Upper lobe of left lung (tissue), 6 donors: ENCODE data around the gene BEGAIN. TPM values are rescaled to one million over a fixed set of nuclear protein-coding genes. Genes with fewer than 3 reads are reported as not detected.
"Not testable (repeated sequence)": the region's sequence is repeated elsewhere in the genome, so short reads cannot be mapped to it uniquely, and the experiment has no call there.

ENCODE experiments used
- ATAC-seq, 2 donors: fragments of 200-7000 bp; cut with Tn5 transposase; one replicate each; pipeline ENCODE4 v1.9.1; 2022; ENCODE audit warnings: mild to moderate bottlenecking in 2 of 2, moderate library complexity in 2 of 2; ENCODE audit not compliant: low FRiP score in 2 of 2
- DNase-seq, 2 donors: peaks; one replicate each; pipeline ENCODE4 v3.0.0-alpha.2; 2019 to 2020
- H3K27ac ChIP-seq, 4 donors: fragments of 200-600 bp; sonication (generic); one replicate each; pipeline ENCODE4 v1.5.1; 2016 to 2019
- H3K27me3 ChIP-seq, 4 donors: fragments of 200-600 bp; sonication (generic); one replicate each; pipeline ENCODE4 v1.5.1; 2017 to 2019
- H3K36me3 ChIP-seq, 4 donors: fragments of 200-600 bp; sonication (generic); one replicate each; pipeline ENCODE4 v1.5.1; 2016 to 2019
- H3K4me1 ChIP-seq, 4 donors: fragments of 200-600 bp; sonication (generic); one replicate each; pipeline ENCODE4 v1.5.1; 2018 to 2019
- H3K4me3 ChIP-seq, 4 donors: fragments of 200-600 bp; sonication (generic); one replicate each; pipeline ENCODE4 v1.5.1; 2017 to 2019; ENCODE audit warnings: mild to moderate bottlenecking in 2 of 4, moderate library complexity in 1 of 4
- H3K9me3 ChIP-seq, 4 donors: fragments of 200-600 bp; sonication (generic); one replicate each; pipeline ENCODE4 v1.5.1; 2018 to 2019
- CTCF ChIP-seq, 6 experiments: fragments of 450-650 bp in 4 of 6; fragments of 200-600 bp in 2 of 6; sonication (generic) in 2 of 6; IDR thresholded peaks; one replicate each; pipeline ENCODE4 v1.5.1; 2016 to 2019; ENCODE audit warnings: antibody characterized with exemption in 6 of 6
- EP300 ChIP-seq, 4 donors: sonication (generic); formaldehyde crosslinking; IDR thresholded peaks; one replicate each; pipeline ENCODE4 v1.5.1; 2017; ENCODE audit warnings: antibody characterized with exemption in 4 of 4, control low read depth in 2 of 4
- POLR2A ChIP-seq, 4 donors: fragments of 450-650 bp; IDR thresholded peaks; one replicate each; pipeline ENCODE4 v1.5.1; 2016 to 2017; ENCODE audit warnings: antibody characterized with exemption in 4 of 4, mild to moderate bottlenecking in 2 of 4
- POLR2AphosphoS5 ChIP-seq, 2 donors: sonication (generic); formaldehyde crosslinking; IDR thresholded peaks; one replicate each; pipeline ENCODE4 v1.5.1; 2017; ENCODE audit warnings: antibody characterized with exemption in 2 of 2
- WGBS, 2 donors: methylation state at CpG; one replicate each; pipeline ENCODE4 v1.1.5; 2017 to 2018; 5-methylcytosine and 5-hydroxymethylcytosine counted together
- total RNA-seq, 6 donors: library from RNA; depleted of rRNA in 4 of 6; stranded (reverse); fragments of >200 nt in 4 of 6; gene quantifications; one replicate each; pipeline versions ENCODE4 v1.1.0 to v1.2.1, GENCODE V29; 2016 to 2021
- donor health status: DM: no; HTN: no; CAD: no; lungs with moderate emphysema.
- donor health status: DM: no; HTN: yes; CAD: no; lungs with severe emphysema.

The BEGAIN gene
- total RNA-seq, 6 donors from 2014 or later: under 0.01 to 2.0 (median 0.88) TPM

- TF ChIP-seq POLR2A (IDR thresholded peaks at IDR 0.05) (no peak), POLR2AphosphoS5 (IDR thresholded peaks at IDR 0.05) (no peak), CTCF (IDR thresholded peaks at IDR 0.05) (no peak), EP300 (IDR thresholded peaks at IDR 0.05) (no peak)
- Histone ChIP-seq H3K27ac (no peak overlapping the region), H3K4me3 (no peak overlapping the region), H3K4me1 (no peaks in the 10 kb centered on the region), H3K9me3 (no peaks in the 10 kb centered on the region), H3K36me3 (peaks cover 4 to 23% (median 12%) of the 10 kb centered on the region in 4 donors), H3K27me3 (no peaks in the 10 kb centered on the region)
- DNase-seq (no peak), ATAC-seq (no peak)
- WGBS, 2 donors: 84 to 93% methylated on average over 5 to 13 of the region's 13 CpGs
These were observed 63.9 kb downstream of the BEGAIN start for GRCh38 chr14:100523131-100523842.

- peaks cover 4 to 22% (median 11%) of the 10 kb centered on the region in 4 donors for H3K36me3 ChIP-seq
- TF ChIP-seq EP300 (IDR thresholded peaks at IDR 0.05): no peak
- TF ChIP-seq CTCF (IDR thresholded peaks at IDR 0.05): no peak
- no peak for TF ChIP-seq POLR2A (IDR thresholded peaks at IDR 0.05)
- TF ChIP-seq POLR2AphosphoS5 (IDR thresholded peaks at IDR 0.05): no peak
- DNase-seq (no peak), ATAC-seq (peak in 1 of 2 donors; percentile 53)
- H3K4me1 ChIP-seq: no peaks in the 10 kb centered on the region
- no peak overlapping the region for H3K27ac ChIP-seq
- no peaks in the 10 kb centered on the region for H3K27me3 ChIP-seq
- H3K9me3 ChIP-seq: no peaks in the 10 kb centered on the region
- H3K4me3 ChIP-seq: no peak overlapping the region
- WGBS, 2 donors: 78 to 83% methylated on average over 3 to 6 of the region's 6 CpGs
These were observed 64.6 kb downstream of the BEGAIN start for GRCh38 chr14:100522616-100523099.

GRCh38 chr14:100506053-100506452 is 81.2 kb downstream of the BEGAIN start:
- DNase-seq, H3K9me3 ChIP-seq, H3K4me1 ChIP-seq, H3K27ac ChIP-seq, H3K4me3 ChIP-seq, H3K27me3 ChIP-seq, ATAC-seq, H3K36me3 ChIP-seq: not testable (repeated sequence)
- WGBS, 2 donors: 94 to 95% methylated on average over 3 of the region's 3 CpGs

- H3K9me3 ChIP-seq: peaks cover 0 to 9% (median 6%) of the 10 kb centered on the region in 4 donors
- no peak overlapping the region for H3K27ac ChIP-seq
- 90 to 94% methylated on average over 3 of the region's 3 CpGs for WGBS, 2 donors
- H3K36me3 ChIP-seq: no peaks in the 10 kb centered on the region
- no peaks in the 10 kb centered on the region for H3K4me1 ChIP-seq
- H3K4me3 ChIP-seq: no peak overlapping the region
- H3K27me3 ChIP-seq: peaks cover 0 to 3% (median 0%) of the 10 kb centered on the region in 4 donors
- TF ChIP-seq POLR2A (IDR thresholded peaks at IDR 0.05): no peak
- TF ChIP-seq CTCF (IDR thresholded peaks at IDR 0.05): no peak
- TF ChIP-seq POLR2AphosphoS5 (IDR thresholded peaks at IDR 0.05): no peak
- no peak for TF ChIP-seq EP300 (IDR thresholded peaks at IDR 0.05)
- ATAC-seq (no peak), DNase-seq (no peak)
These were observed 82.7 kb downstream of the BEGAIN start for GRCh38 chr14:100504372-100505078.

- no peaks in the 10 kb centered on the region for H3K4me1 ChIP-seq
- peaks cover 0 to 3% (median 0%) of the 10 kb centered on the region in 4 donors for H3K27me3 ChIP-seq
- no peaks in the 10 kb centered on the region for H3K36me3 ChIP-seq
- H3K4me3 ChIP-seq: no peak overlapping the region
- no peak overlapping the region for H3K27ac ChIP-seq
- H3K9me3 ChIP-seq: peaks cover 0 to 9% (median 6%) of the 10 kb centered on the region in 4 donors
- ATAC-seq: no peak
- 88 to 95% methylated on average over 7 of the region's 7 CpGs for WGBS, 2 donors
- no peak for DNase-seq
- TF ChIP-seq CTCF (IDR thresholded peaks at IDR 0.05) (no peak), EP300 (IDR thresholded peaks at IDR 0.05) (no peak), POLR2AphosphoS5 (IDR thresholded peaks at IDR 0.05) (no peak), POLR2A (IDR thresholded peaks at IDR 0.05) (no peak)
These were observed 84.0 kb downstream of the BEGAIN start for GRCh38 chr14:100503251-100503650.
